HS-27A (cell line): ENCODE measurements around the gene OR8K1.

Source experiments
- DNase-seq: peaks from one replicate; pipeline ENCODE4 v3.0.0-alpha.2; 2012; ENCODE audit warnings: low read depth, missing footprints

Gene OR8K1

DNA sequence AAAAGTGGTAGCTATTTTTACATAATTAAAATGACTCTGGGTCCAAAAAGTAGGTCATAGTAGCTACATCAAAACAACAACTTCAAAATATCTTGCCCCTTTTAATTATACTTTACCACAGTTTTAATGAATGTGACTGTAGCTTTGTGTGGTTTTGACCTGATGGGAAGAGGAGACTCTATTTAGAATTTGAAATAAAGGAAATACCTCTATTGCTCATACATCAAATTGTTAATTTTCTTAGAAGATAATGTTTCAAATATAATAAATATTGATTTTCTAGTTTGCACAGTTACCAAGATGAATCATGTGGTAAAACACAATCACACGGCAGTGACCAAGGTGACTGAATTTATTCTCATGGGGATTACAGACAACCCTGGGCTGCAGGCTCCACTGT lies at the start of gene OR8K1:
Gene OR8K1 (plus strand): TSS at position 301 of the 400 bp plus-strand sequence. CDS start 0 bp downstream, at position 301.
- no peak for DNase-seq

DNA sequence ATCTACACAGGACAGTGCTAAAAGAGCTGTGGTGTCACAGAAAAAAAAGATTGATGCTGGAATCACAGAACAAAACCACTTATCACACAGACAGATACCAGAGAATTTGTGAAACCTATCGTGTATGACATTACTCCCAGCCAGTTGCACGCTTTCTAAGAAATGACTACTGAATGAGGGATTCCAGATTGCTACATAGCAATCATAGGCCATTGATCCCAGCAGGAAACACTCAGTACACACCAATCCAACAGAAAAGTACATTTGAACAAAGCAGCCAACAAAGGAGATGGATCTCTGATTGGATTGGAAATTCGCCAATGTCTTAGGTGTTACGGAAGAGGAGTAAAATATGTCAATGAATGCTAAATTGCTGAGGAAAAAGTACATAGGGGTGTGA lies 48.9 kb upstream of the OR8K1 start:
- DNase-seq: no peak

DNA sequence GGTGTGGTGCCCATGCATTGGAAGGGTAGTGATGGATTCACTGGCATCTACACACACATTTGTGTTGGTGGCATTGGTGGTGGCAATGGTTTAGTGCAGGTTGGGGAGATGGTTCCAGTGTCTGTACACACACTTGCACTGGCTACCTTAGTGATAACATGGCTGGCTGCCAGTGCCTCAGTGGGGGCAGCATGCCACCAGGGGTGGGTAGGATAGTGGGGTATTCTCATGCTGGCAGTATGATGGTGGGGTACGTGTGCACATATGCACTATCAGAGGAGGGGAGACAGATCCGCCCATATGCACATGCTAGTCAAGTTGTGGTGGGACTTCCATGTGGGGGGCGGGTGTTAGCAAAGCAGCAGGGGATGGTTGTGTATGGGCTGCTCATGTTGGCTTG lies 38.0 kb upstream of the OR8K1 start:
- DNase-seq: no peak

DNA sequence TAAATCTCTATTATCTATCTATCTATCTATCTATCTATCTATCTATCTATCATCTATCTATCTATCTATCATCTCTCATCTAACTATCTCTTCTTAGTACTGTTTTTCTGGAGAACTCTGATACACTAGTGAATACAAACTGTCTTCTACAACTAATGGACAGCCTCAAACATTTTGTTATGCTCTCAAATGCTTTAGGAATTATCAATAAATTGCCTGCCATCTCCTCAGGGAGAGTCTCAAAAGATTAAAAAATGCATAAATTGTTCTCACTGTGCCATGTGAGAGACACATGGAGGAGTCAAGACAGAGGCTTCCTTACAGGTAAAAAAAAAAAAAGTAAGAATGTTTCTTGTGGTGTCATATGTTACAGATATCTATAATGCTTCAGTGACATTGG lies 31.0 kb upstream of the OR8K1 start, which contains the start of gene OR8K3:
Gene OR8K3 (plus strand): TSS at position 301 of the 400 bp plus-strand sequence. CDS start 3,163 bp downstream, outside the sequence.
- DNase-seq: no peak

DNA sequence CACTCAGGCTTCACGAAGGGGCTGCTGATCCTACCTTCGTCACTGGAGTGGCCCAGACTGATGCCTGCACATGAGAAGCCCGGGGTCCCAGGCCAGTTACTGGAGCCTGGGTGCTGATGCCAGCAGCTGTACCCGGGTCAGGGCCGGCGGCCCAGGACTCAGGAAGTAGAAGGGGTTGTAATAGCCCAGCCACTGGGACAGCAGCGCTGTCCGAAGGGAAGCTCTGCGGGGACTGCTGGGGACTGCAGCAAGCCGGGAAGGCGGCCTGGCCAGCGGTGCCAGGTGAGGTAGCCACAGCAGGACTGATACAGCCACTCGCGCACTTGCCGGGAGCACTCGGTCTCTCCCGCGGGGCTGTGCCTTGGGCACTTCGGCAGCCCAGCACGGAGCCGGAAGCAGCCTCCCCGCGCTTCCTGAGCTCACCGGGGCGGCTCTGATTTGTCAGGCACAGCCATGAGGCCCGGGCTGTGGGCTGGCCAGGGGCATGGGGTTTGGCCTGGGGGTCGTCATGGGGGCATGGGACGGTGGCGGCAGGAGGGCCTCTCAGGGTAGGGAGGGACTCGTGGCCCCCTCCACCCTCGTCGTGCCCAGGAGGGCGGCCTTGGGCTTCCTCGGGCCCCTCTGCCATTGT lies 13.9 kb upstream of the OR8K1 start:
- no peak for DNase-seq

DNA sequence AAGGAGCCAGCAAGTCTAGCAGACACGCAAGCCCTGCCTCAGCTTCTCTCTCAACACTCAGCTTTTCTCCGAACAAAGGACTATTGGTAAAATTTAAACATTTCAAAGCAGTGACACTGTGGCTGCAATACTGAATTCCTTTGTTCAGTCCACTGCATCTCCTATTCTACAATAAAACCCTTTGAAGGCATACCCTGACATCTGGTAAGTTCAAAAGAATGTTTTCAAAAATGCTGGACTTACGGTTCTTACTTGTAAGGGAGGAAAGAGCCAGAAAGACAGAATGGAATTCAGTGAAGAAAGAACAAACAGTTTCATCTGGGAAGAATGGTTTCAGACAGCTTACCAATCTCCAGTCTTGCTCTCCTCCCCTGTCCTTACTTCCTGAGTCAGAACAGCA lies 12.7 kb upstream of the OR8K1 start:
- no peak for DNase-seq

DNA sequence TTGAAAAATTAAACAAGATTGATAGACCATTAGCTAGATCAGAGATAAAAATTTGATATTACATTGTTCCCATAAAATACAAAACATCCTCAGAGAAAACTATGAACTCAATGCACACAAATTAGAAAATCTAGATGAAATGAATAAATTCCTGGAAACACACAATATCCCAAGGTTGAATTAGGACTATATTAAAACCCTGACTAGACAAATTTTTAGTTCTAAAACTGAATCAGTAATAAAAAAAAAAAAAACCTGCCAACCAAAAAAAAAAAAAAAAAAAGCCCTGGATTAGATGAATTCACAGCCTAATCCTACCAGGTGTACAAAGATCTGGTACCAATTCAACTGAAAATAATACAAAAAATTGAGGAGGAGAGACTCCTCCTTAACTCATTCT lies 5.5 kb upstream of the OR8K1 start:
- DNase-seq: no peak

DNA sequence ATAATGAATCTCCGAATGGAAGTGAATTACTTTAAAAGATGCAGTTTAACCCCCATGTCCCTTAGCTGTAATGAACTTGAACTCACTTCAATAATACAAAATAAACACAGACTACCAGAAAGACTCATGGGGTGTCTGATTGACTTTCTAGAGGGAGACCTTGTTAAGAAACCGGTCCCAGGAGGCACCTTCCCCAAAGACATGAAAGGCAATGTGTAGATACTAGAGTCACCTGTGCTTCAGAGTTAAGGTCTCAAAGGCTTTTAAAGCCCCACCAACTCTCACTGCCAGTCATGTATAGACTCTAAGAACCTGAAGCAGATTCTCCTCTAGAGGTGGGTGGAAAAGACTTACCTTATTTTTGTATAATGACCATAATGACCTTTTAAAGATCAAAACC lies 8.2 kb downstream of the OR8K1 start, which contains the start of gene OR8J1:
Gene OR8J1 (plus strand): TSS at position 301 of the 400 bp plus-strand sequence. CDS start 5,956 bp downstream, outside the sequence.
- no peak for DNase-seq

DNA sequence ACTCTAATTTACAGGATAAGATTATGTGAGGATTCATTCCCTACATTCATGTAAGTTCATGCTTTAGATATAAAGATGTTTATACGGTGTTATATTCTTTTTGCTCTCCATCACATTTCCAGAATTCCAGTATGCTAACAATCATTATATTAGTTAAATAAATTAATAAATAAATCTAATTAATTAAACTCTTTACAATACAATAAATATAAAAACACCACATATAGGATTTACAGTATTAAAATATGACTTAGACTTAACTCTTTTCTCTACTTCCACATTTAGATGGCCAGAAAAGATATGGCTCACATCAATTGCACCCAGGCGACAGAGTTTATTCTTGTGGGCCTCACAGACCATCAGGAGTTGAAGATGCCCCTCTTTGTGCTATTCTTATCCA lies 29.5 kb downstream of the OR8K1 start, which contains the start of gene OR8U1:
Gene OR8U1 (plus strand): TSS at position 301 of the 400 bp plus-strand sequence. CDS start 0 bp downstream, at position 301.
- no peak for DNase-seq

DNA sequence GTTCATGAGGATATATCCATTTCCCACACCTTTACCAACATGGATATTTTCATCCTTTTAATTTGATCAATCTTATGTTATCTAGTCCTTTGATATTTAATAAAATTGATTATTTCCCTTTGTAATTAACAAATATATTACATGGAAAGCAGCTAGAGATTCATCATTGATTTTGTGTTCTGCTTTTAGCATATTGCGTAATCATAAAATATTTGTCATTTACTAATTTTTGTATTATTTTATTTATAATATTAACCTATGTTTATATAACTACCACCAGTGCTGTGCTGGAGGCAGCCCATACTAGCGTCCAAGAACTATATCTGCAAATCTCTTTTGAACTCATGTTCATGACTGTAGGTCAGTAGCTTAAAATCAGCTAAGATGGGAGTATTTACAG lies 34.3 kb downstream of the OR8K1 start:
- DNase-seq: no peak

DNA sequence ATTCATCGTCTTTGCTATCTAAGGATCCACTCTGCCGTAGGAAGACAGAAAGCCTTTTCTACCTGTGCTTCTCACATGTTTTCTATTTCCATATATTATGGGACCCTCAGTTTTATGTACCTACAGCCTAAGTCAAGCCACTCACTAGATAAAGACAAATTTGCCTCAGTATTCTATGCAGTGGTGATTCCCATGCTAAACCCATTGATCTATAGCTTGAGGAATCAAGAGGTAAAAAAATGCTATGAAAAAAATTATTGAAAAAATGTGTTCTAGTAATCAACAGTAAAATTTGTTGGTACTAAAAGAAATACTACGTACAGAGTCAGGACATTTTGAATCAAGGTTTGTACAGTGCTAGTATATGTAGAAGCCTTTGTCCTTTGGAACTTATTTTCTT lies 48.5 kb downstream of the OR8K1 start:
- DNase-seq: no peak

DNA sequence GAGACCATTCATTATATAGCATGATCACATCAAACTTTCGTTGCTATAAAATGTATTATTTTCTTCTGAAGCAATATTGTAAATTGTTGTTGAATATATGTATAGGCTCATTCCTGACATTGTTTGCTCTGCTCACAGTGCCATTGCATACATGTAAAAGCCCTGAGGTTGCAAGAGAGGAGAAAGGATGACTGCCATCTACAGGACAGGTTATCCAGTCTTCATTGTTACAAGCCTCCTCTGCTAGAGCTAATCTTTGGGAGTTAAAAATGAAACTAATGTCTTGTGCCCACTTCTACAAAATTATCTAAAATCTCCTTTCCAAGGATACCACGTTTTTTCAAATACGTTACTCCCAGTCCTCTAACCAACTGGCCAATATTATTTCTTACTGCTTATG lies 50.2 kb downstream of the OR8K1 start:
- DNase-seq: no peak
